Liver (tissue), 9 donors: Measurements from ENCODE around the gene ACSS2. TPM values are rescaled to one million over a fixed set of nuclear protein-coding genes. Genes with fewer than 3 reads are reported as not detected.

Experiments used
- DNase-seq: peaks from one replicate; pipeline ENCODE4 v3.0.0-alpha.2; 2017; ENCODE audit warnings: low spot score
- H3K27ac ChIP-seq, 2 donors: one replicate each; pipeline ENCODE4 v1.7.0; 2013; ENCODE audit warnings: inconsistent platforms in 2 of 2, low read length in 2 of 2, control low read depth in 1 of 2, low read depth in 1 of 2, mild to moderate bottlenecking in 1 of 2
- H3K27me3 ChIP-seq, 4 donors: one replicate each; pipeline versions ENCODE4 v1.6.1 to v1.7.0; 2013; ENCODE audit warnings: low read length in 3 of 4, inconsistent platforms in 1 of 4, mild to moderate bottlenecking in 1 of 4, moderate library complexity in 1 of 4; ENCODE audit not compliant: control insufficient read depth in 4 of 4, insufficient read depth in 4 of 4
- H3K36me3 ChIP-seq, 4 donors: one replicate each; pipeline versions ENCODE4 v1.6.1 to v1.7.0; 2013; ENCODE audit warnings: low read length in 3 of 4, mild to moderate bottlenecking in 3 of 4, low read depth in 1 of 4, moderate library complexity in 1 of 4; ENCODE audit not compliant: control insufficient read depth in 4 of 4, insufficient read depth in 3 of 4
- H3K4me1 ChIP-seq, 4 donors: one replicate each; pipeline versions ENCODE4 v1.6.1 to v1.7.0; 2013; ENCODE audit warnings: low read length in 3 of 4, mild to moderate bottlenecking in 3 of 4, moderate library complexity in 1 of 4; ENCODE audit not compliant: control insufficient read depth in 4 of 4, insufficient read depth in 4 of 4
- H3K4me3 ChIP-seq, 3 donors: one replicate each; pipeline versions ENCODE4 v1.6.1 to v1.7.0; 2013; ENCODE audit warnings: low read length in 3 of 3, control low read depth in 1 of 3, low read depth in 1 of 3, mild to moderate bottlenecking in 1 of 3
- H3K9ac ChIP-seq, 2 donors: one replicate each; pipeline ENCODE4 v1.7.0; 2013; ENCODE audit warnings: low read length in 2 of 2, mild to moderate bottlenecking in 2 of 2, moderate library complexity in 2 of 2, control low read depth in 1 of 2, low read depth in 1 of 2
- H3K9me3 ChIP-seq, 4 donors: one replicate each; pipeline versions ENCODE4 v1.6.1 to v1.7.0; 2013; ENCODE audit warnings: low read length in 3 of 4; ENCODE audit not compliant: control insufficient read depth in 4 of 4
- FOXA1 ChIP-seq: IDR thresholded peaks from 2 replicates; pipeline ENCODE4 v1.6.1; 2016; ENCODE audit warnings: antibody characterized with exemption
- FOXA2 ChIP-seq: IDR thresholded peaks from 2 replicates; pipeline ENCODE4 v1.6.1; 2016; ENCODE audit warnings: antibody characterized with exemption
- GABPA ChIP-seq, 2 donors: IDR thresholded peaks in 1 of 2; conservative IDR thresholded peaks in 1 of 2; 2 replicates each; pipeline ENCODE4 v1.6.1; 2016; ENCODE audit warnings: antibody characterized with exemption in 2 of 2, mild to moderate bottlenecking in 1 of 2, moderate library complexity in 1 of 2
- JUND ChIP-seq, 2 donors: IDR thresholded peaks; 2 replicates each; pipeline ENCODE4 v1.6.1; 2016; ENCODE audit warnings: antibody characterized with exemption in 2 of 2
- MAX ChIP-seq: IDR thresholded peaks from 2 replicates; pipeline ENCODE4 v1.6.1; 2016; ENCODE audit warnings: antibody characterized with exemption
- NR2F2 ChIP-seq: IDR thresholded peaks from 2 replicates; pipeline ENCODE4 v1.6.1; 2016; ENCODE audit warnings: antibody characterized with exemption
- RXRA ChIP-seq, 2 donors: IDR thresholded peaks; 2 replicates each; pipeline ENCODE4 v1.6.1; 2017 to 2018; ENCODE audit warnings: antibody characterized with exemption in 2 of 2, mild to moderate bottlenecking in 1 of 2
- SP1 ChIP-seq: IDR thresholded peaks from 2 replicates; pipeline ENCODE4 v1.6.1; 2018; ENCODE audit warnings: antibody characterized with exemption, mild to moderate bottlenecking
- TAF1 ChIP-seq: conservative IDR thresholded peaks from 2 replicates; pipeline ENCODE4 v1.6.1; 2016; ENCODE audit warnings: antibody characterized with exemption, mild to moderate bottlenecking
- ZBTB33 ChIP-seq: IDR thresholded peaks from 2 replicates; pipeline ENCODE4 v1.6.1; 2016; ENCODE audit warnings: antibody characterized with exemption
- WGBS: extraction: QIAGEN DNeasy Blood & Tissue Kit; methylation state at CpG from one replicate; pipeline ENCODE4 v1.1.7; 2013; 5-methylcytosine and 5-hydroxymethylcytosine counted together
- polyA plus RNA-seq, 2 donors: library from polyadenylated mRNA; stranded (reverse) in 1 of 2; unstranded in 1 of 2; fragments of 200-250 nt in 1 of 2; fragments of >200 nt in 1 of 2; fragmentation: Nextera tagmentation in 1 of 2; extraction: Ambion mirVana in 1 of 2; gene quantifications; one replicate each; pipeline versions ENCODE4 v1.2.1 to v1.2.3, GENCODE V29; 2013 to 2015
- total RNA-seq, 2 donors: library from RNA; depleted of rRNA; stranded (reverse); fragments of >200 nt; gene quantifications; one replicate each; pipeline ENCODE4 v1.2.3, GENCODE V29; 2014
- TF ChIP-seq, protein P1 (sequence below): fragments of 150-350 bp; IDR thresholded peaks from 2 replicates; pipeline ENCODE4 v1.5.1; 2017; ENCODE audit warnings: improper control_type of control experiment, low read depth, low read length; ENCODE audit not compliant: missing input control
- TF ChIP-seq, protein P2 (sequence below): IDR thresholded peaks from 2 replicates; pipeline ENCODE4 v1.6.1; 2016; ENCODE audit warnings: antibody characterized with exemption
- donor health status: healthy.
- donor health status: healthy.
- donor health status: healthy.
- donor health status: healthy.
- donor health status: healthy.

ACSS2 gene
- total and polyA plus RNA-seq, 4 donors = 29.8 to 260 (median 80.0) TPM

DNA sequence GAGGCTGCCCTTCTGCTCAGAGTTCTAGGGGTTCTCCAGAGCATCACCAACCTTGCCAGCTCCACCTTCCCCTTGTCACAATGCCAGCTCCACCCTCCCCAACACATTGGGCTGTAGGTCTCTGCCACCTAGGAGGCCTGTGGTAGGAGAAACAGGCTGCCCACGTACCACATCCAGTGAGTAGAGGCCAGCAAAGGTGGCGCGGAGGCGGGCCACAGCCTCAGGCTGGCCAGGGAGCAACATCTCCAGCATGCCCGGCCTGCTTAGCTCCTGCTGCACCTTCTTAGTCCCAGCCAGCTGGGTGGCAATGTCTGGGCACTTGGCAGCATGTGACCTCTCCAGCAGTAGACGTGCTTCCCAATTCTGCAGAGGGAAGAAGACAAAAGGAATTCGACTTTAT, 55.4 kb downstream of the ACSS2 start:
- H3K36me3 ChIP-seq = peaks cover 4 to 44% (median 37%) of the 10 kb centered on the region in 4 donors
- TF ChIP-seq TAF1 = no peak
- TF ChIP-seq FOXA1 = no peak
- TF ChIP-seq GABPA (IDR thresholded peaks at IDR 0.05 in 1 of 2, conservative IDR thresholded peaks at IDR 0.05 in 1 of 2) = no peak
- TF ChIP-seq NR2F2 = no peak
- TF ChIP-seq ZBTB33 = no peak
- TF ChIP-seq FOXA2 = no peak
- TF ChIP-seq RXRA (IDR thresholded peaks at IDR 0.05) = no peak
- TF ChIP-seq, protein P1, sequence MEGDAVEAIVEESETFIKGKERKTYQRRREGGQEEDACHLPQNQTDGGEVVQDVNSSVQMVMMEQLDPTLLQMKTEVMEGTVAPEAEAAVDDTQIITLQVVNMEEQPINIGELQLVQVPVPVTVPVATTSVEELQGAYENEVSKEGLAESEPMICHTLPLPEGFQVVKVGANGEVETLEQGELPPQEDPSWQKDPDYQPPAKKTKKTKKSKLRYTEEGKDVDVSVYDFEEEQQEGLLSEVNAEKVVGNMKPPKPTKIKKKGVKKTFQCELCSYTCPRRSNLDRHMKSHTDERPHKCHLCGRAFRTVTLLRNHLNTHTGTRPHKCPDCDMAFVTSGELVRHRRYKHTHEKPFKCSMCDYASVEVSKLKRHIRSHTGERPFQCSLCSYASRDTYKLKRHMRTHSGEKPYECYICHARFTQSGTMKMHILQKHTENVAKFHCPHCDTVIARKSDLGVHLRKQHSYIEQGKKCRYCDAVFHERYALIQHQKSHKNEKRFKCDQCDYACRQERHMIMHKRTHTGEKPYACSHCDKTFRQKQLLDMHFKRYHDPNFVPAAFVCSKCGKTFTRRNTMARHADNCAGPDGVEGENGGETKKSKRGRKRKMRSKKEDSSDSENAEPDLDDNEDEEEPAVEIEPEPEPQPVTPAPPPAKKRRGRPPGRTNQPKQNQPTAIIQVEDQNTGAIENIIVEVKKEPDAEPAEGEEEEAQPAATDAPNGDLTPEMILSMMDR = no peak
- TF ChIP-seq, protein P2, sequence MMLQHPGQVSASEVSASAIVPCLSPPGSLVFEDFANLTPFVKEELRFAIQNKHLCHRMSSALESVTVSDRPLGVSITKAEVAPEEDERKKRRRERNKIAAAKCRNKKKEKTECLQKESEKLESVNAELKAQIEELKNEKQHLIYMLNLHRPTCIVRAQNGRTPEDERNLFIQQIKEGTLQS = no peak
- TF ChIP-seq JUND (IDR thresholded peaks at IDR 0.05) = no peak
- no peak for TF ChIP-seq MAX

DNA sequence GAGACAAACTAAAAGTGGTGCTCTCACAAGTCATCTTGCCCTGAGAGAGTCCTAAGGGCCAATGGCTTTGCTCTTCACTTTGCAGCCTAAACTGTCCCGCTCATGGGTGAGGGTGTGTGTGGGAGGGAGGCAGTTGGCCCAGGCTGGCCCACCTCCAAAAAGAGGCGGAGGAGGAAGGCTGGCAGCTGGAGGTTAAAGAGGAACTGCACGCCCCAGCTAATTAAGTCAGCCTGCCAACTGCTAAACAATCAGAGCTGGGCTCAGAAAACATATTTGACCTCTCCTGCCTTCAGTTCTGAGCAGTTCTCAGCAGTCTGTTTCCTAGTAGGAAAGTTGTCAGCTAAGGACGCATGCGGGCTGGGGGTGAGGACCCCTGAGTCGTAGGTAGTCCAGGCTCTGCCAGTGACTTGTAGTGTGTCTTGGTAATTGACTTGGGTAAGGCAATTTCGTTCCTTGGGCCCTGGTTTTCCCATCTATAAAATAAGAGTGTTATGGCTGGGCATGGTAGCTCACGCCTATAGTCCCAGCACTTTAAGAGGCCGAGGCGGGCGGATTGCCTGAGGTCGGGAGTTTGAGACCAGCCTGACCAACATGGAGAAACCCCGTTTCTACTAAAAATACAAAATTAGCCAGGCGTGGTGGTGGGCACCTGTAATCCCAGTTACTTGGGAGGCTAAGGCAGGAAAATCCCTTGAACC, 62.2 kb downstream of the ACSS2 start:
- Histone ChIP-seq H3K9me3 (no peaks in the 10 kb centered on the region), H3K27me3 (no peaks in the 10 kb centered on the region), H3K9ac (no peak overlapping the region), H3K36me3 (peaks cover 4 to 23% (median 10%) of the 10 kb centered on the region in 4 donors), H3K27ac (no peak overlapping the region), H3K4me3 (no peak overlapping the region), H3K4me1 (peaks cover 0 to 3% (median under 1%) of the 10 kb centered on the region in 4 donors)
- 72% methylated on average over 14 of the region's 14 CpGs for WGBS
- no peak for DNase-seq
- no peak for TF ChIP-seq GABPA (IDR thresholded peaks at IDR 0.05 in 1 of 2, conservative IDR thresholded peaks at IDR 0.05 in 1 of 2)
- no peak for TF ChIP-seq SP1
- TF ChIP-seq, protein P1 = no peak
- TF ChIP-seq NR2F2 = peak; percentile 17

More for the DNA sequence above, 55.4 kb downstream of the ACSS2 start:
- DNase-seq = no peak
- no peaks in the 10 kb centered on the region for H3K27me3 ChIP-seq
- H3K4me1 ChIP-seq = no peaks in the 10 kb centered on the region
- H3K27ac ChIP-seq = no peak overlapping the region
- no peak overlapping the region for H3K4me3 ChIP-seq
- H3K9ac ChIP-seq = no peak overlapping the region
- H3K9me3 ChIP-seq = no peaks in the 10 kb centered on the region
- 94% methylated on average over 7 of the region's 7 CpGs for WGBS
